ENCODE measurements around the gene BRINP3.

DNA sequence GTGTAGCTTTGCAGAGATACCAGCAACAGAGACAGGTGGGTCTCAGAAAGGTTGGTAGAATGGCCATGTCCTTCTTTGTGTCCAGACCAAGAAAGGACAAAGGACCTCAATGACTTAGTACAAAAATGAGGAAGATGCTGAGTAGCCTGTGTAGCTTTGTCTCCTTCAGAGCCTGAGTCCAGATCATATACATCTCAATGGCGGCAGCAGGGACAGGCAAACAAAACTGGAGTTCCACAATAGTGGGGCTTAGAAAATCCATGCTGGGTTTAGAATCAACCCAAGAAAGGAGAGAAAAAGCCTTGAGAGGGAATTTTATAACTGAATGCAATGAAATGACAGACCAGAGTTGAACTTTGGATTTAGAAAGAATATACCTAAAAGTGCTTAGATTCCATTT is 339.0 kb downstream of the BRINP3 start:
- no peak for TF ChIP-seq CTCF (conservative IDR thresholded peaks at IDR 0.05; ENCODE audit: low read length)
- TF ChIP-seq EZH2phosphoT487 (IDR thresholded peaks at IDR 0.05; ENCODE audit: borderline replicate concordance, low read depth, low read length) = no peak

Measured in OCI-LY7 (cell line).